Measurements from ENCODE around the gene LRAT.

Gene LRAT

DNA sequence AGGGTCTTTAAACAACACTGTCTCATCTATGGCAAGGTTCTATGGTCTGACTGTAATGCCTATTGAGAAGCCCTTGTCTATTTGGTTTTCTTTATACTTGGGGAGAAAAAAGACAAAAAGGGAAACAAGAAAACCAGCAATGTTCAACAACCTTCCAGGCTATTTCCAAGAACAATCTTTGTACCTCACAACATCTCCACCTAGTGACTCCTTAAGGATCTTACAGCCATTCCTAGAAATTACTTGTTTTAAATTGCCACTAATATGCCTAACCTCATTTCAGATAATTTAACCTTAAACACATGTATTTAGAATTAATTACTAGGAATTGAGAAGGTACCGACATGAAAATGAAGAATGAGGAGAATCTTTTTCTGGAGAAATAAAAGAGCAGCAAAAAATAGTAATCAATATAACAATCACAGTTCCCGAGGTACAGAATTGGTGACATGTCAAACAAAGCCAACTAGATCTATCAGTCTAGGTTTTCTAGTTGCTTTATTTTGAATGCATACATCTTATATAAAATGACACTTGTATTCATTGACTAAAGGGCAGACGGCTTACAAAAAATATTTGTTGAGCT lies 35.7 kb downstream of the LRAT start:
- DNase-seq = no peak

DNA sequence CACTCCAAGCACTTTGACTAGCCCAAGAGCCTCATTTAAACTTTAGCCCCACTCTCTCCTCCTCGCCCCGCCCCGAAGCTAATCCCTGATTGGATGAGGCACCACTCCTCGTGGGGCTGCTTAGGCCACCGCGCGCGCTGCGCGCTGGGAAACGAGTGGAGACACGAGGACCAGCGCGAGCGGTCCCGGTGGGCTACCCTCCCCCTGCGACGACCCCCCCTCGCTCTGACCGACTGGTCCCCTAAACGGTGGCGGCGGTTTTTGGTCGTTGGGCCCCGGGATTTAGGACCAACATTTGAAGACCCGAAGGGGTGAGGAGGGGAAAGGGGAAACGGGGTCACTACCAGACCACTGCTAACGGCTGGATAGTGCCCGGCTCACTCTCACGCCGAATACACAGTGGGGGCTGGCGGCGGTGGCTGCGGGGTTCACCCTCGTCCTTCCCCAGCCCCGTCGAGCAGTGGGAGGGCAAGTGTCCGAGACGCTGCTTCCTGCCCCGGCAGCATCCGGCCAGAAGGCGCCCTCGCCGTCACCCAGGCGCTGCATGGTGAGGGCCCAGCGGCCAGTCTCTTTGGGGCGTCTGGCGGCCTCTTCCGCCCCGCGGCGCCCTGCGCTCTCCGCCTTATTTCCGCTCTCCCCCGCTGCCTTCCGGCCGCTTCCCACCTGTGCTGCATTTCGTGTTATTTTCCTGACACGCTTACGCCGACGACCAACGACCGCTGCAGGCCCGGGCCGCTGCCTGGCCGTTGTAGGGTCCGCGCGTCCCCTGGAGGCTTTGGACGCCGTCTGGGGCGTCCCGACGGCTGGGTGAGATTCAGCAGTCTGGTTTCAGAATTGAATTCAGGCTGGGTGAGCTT lies 37.6 kb downstream of the LRAT start, which contains the start of gene RBM46:
Gene RBM46 (plus strand): TSS at position 147 of the 857 bp plus-strand sequence. CDS start 15,481 bp downstream, outside the sequence.
- no peak for DNase-seq

GRCh38 chr4:154781983-154782293 lies 38.1 kb downstream of the LRAT start:
- DNase-seq = no peak
